HG02840 (cell line): ENCODE measurements around the gene LMCD1.

ENCODE experiments used
- ATAC-seq: cut with Tn5 transposase; IDR thresholded peaks from one replicate; pipeline ENCODE4 v1.9.1; 2021; ENCODE audit warnings: mild to moderate bottlenecking, moderate library complexity, moderate number of reproducible peaks; ENCODE audit not compliant: unreplicated experiment, low FRiP score

Gene LMCD1

GRCh38 chr3:8501371-8502131, at the start of gene LMCD1:
Gene LMCD1, plus strand, starts transcription at chr3:8501823. Its CDS starts 116 bp downstream, at chr3:8501939.
- peak; percentile 94 for ATAC-seq

DNA sequence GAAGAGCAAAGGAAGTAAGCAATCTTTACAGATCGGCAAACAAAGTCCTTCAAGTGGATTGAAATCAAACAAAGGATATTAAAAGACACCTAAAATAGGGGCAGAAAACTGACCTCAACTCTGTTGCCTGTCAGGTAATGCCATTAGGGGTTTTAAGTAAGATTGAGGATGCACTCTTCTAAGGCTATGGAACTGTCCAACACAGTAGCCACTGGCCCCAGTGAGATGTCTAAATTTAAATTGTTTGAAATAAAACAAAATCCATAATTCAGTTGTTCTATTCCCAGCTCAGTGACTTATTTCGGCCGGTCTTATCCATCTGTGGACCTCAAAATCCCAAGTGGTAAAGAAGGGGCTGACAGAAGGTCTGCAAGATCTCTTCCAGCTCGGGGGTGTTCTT, 49.5 kb upstream of the LMCD1 start:
- no peak for ATAC-seq

DNA sequence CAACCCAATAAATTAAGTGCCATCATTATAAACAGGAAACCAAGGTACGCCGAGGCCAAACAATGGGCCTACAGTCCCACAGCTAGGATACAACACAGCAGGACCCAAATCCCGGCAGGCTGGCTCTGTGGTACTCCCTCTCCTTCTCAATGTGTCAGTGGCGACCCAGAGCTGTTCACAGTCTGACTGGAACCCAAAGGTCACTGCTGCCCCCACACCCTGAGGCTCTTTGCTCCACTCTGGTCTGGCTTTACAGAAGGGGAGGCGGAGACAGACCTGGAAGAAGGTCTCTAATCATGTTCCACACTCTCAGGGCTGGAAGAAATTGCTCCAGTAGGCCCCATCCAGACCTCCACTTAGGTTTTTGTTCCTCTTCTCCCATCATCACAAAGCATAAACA, 48.5 kb upstream of the LMCD1 start:
- ATAC-seq = no peak

DNA sequence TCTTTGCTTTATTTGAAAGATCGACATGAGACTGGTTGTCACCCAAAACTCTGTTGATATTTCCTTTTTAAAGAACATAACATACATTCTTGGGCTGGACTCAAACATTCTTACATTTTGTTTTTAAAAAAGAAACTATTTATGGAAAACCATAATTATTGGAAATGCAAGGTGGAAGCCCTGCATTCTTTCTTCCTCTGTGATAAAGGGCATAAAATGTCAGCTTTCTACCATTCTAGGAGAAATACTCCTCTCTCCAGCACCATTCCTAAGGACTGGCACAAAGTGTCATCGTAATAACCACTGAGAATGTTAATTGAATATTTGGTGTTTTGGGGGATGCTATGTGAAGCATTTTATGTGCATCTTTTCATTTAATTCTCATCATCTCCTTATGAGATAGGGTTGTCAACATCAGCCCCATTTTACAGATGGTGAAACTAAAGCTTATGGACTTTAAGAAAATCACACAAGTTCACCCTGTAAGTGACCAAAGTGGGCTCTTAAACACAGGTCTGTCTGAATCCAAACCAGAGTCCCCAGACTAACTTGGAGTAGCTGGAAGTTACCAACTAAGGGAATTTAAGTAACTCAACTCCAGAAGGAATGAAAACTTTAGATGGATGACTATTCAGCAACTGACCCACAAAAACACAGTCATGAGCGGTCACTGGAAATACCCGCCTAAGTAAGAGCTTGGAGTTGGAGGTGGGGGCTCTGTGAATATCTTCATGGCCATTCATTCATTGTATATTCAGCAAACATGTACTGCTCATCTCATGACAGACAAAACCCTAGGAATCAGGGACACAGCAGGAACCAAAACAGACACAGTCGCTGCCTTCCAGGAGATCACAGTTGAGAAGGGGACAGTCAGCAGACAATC, 45.9 kb upstream of the LMCD1 start:
- ATAC-seq = no peak

- ATAC-seq = no peak
Observed at GRCh38 chr3:8456412-8456811, 45.2 kb upstream of the LMCD1 start.

- no peak for ATAC-seq
Observed at GRCh38 chr3:8457039-8457438, 44.6 kb upstream of the LMCD1 start.

GRCh38 chr3:8458238-8458661, 43.4 kb upstream of the LMCD1 start:
- no peak for ATAC-seq

DNA sequence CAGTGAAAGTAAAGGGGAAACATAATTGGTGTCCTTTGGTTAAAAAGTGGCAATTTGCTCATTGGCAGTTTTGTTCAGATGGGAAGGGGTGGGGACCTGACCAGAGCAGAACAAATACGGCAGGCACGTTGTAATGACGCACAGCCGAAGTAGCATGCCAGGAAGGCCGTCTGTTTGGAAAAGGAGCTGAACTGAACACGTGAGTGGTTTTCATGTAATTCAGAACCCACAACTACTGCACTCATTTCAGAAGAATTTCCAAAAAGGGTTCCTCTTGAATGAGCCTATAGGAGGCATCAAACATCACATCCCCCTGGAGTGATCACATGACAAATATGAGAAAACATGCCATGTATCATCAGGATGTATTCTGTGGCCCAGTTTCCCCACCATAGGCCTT, 42.9 kb upstream of the LMCD1 start:
- no peak for ATAC-seq

GRCh38 chr3:8460050-8460708, 41.4 kb upstream of the LMCD1 start:
- no peak for ATAC-seq

GRCh38 chr3:8460815-8461456, 40.7 kb upstream of the LMCD1 start:
- ATAC-seq = no peak

GRCh38 chr3:8464668-8465067, 37.0 kb upstream of the LMCD1 start:
- no peak for ATAC-seq

GRCh38 chr3:8466526-8466925, 35.1 kb upstream of the LMCD1 start:
- ATAC-seq = no peak

DNA sequence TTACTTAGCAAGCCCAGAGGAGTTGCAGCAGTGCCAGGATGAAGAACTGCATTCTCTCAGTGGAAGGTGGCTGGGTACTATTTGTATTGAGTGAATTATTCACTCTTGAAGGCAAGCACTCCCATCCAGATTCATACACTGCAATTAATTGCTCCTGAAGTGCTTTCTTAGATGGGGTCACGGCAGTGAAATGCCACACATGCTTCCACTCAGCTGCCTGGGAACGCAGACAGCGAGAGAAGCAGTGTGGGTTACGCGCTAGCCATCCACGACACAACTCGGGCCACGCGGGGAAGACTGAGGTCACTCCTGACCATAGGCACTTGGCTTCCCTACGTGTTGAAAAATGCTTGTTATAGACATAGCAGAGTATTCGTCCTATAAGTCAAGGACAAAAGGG, 30.8 kb upstream of the LMCD1 start:
- no peak for ATAC-seq

DNA sequence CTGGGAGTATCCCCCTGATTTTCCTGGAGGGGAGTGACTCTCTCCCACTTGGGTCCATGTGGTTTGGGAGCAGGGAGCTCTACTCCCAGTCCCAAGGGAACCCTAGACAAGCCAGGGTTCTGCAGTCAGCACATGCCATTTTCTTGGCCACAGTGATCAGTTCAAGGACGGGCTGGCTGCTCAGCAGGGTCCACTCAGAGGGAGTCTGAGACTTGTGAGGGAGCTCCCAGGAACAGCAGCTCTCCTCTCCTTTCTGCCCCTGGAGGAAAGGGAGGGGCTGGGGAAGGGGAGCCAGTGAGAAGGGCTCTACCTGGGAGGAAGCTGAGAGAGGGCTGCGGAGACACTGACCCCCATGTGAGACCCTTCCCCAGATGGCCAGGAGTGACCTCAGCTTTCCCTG, 29.1 kb upstream of the LMCD1 start:
- no peak for ATAC-seq

DNA sequence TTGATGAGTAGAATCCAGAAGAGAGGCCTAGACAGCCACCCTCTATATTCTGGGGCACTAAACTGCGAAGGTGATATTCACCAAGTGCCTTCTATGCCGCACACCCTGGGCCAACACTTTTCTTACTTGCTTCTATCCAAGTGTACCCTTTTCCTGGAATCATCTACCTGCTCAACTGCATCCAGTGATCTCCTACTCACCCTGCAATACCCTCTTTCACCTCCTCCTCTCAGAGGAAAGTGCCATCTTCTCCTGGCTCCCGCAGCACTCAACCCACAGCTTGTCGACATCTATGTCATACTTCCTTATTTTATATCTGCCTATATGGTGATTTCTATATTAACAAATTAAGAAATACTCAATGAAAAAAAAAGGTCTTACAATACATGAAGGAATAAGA, 28.6 kb upstream of the LMCD1 start:
- ATAC-seq = no peak

DNA sequence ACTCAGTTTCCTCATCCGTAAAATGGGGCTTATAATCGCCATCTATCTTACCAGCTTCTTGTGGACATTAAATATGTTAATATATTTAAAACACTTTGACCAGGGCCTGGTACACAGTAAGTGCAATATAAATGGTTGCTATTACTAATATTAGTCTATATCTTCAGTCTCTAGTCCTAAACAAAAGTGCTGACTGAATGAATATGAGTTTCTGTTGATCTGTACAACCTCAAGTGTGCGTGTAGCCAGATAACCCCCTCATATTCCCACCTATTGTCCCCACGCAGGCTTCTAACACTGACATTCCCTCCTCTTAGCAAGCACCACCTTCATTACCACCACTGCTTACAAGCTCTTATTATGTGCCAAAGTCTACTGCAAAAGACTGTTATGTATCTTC, 27.6 kb upstream of the LMCD1 start:
- no peak for ATAC-seq

DNA sequence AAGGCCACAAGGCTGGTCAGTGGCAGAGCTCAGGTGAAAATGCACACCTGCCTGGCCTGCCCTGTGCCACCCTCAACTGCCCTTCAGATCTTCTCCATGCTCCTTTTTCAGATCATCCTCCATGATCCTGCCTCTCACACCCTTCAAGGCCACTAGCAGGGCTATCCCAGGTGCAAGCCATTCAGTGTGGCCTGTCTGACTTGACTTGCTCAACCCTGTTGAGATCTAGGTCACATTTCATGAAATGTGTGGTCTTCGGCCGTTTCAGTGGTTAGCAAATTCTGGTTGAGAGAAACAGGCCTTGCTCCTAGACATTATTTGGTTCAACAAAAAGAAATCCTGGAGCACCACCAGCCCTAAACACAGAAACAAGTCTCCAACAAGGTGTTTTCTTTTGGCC, 26.6 kb upstream of the LMCD1 start:
- no peak for ATAC-seq

- ATAC-seq = no peak
Observed at GRCh38 chr3:8480699-8481098, 20.9 kb upstream of the LMCD1 start.

GRCh38 chr3:8481380-8481779, 20.2 kb upstream of the LMCD1 start:
- no peak for ATAC-seq

GRCh38 chr3:8482263-8482662, 19.4 kb upstream of the LMCD1 start:
- ATAC-seq = no peak
